NCI-H69 (cell line): ENCODE measurements around the gene HDDC3.

Experiments used
- DNase-seq: peaks from one replicate; lab custom pipeline; 2025; lab: John Stamatoyannopoulos, UW

The HDDC3 gene

GRCh38 chr15:90953947-90954711 lies 21.8 kb upstream of the HDDC3 start:
- no peak for DNase-seq

- DNase-seq = no peak
Observed at GRCh38 chr15:90952901-90953677, 20.7 kb upstream of the HDDC3 start.

GRCh38 chr15:90950676-90951075 lies 18.3 kb upstream of the HDDC3 start:
- DNase-seq = no peak

- no peak for DNase-seq
Observed at GRCh38 chr15:90949979-90950675, 17.8 kb upstream of the HDDC3 start.

- DNase-seq = no peak
Observed at GRCh38 chr15:90948506-90948905, 16.2 kb upstream of the HDDC3 start.

- peak; percentile 15 for DNase-seq
Observed at GRCh38 chr15:90947577-90948357, 15.4 kb upstream of the HDDC3 start.

- no peak for DNase-seq
Observed at GRCh38 chr15:90946941-90947576, 14.7 kb upstream of the HDDC3 start.

GRCh38 chr15:90946538-90946937 lies 14.2 kb upstream of the HDDC3 start:
- DNase-seq = no peak

GRCh38 chr15:90945091-90945490 lies 12.7 kb upstream of the HDDC3 start:
- no peak for DNase-seq

GRCh38 chr15:90942354-90943120 lies 10.2 kb upstream of the HDDC3 start:
- no peak for DNase-seq

GRCh38 chr15:90941038-90941437 lies 8.7 kb upstream of the HDDC3 start:
- no peak for DNase-seq

GRCh38 chr15:90939756-90940155 lies 7.4 kb upstream of the HDDC3 start:
- no peak for DNase-seq

GRCh38 chr15:90938261-90938660 lies 5.9 kb upstream of the HDDC3 start:
- DNase-seq = no peak

GRCh38 chr15:90936823-90937222 lies 4.5 kb upstream of the HDDC3 start:
- DNase-seq = no peak

GRCh38 chr15:90934949-90935751 lies 2.8 kb upstream of the HDDC3 start, which contains the start of gene UNC45A:
Gene UNC45A (plus strand): TSS chr15:90935285. CDS start chr15:90935325, 40 bp downstream.
- DNase-seq = peak; percentile 93

- DNase-seq = peak; percentile 88
Observed at GRCh38 chr15:90934256-90934948, 2.1 kb upstream of the HDDC3 start.

- DNase-seq = no peak
Observed at GRCh38 chr15:90933301-90933700, 952 bp upstream of the HDDC3 start.

GRCh38 chr15:90932660-90932991 lies 277 bp upstream of the HDDC3 start:
- no peak for DNase-seq

GRCh38 chr15:90931575-90931827 lies 848 bp downstream of the HDDC3 start:
- no peak for DNase-seq
